HCT116 (cell line): ENCODE data around the gene ELOVL4.

Experiments used
- CEBPB ChIP-seq: IDR thresholded peaks from 2 replicates; pipeline ENCODE4 v1.6.1; 2012; ENCODE audit warnings: low read depth
- ELF1 ChIP-seq: IDR thresholded peaks from 2 replicates; pipeline ENCODE4 v1.6.1; 2012; ENCODE audit warnings: low read depth, borderline replicate concordance
- EZH2 ChIP-seq: fragments of 200-600 bp; sonication (generic); IDR thresholded peaks from 2 replicates; pipeline ENCODE4 v1.6.1; 2017; ENCODE audit warnings: antibody characterized with exemption, mixed run types
- EZH2phosphoT487 ChIP-seq: fragments of 200-600 bp; IDR thresholded peaks from 2 replicates; pipeline ENCODE4 v1.6.1; 2018; ENCODE audit warnings: antibody characterized with exemption, borderline replicate concordance
- POLR2A ChIP-seq: IDR thresholded peaks from 2 replicates; pipeline ENCODE4 v1.7.0; 2011; ENCODE audit warnings: borderline replicate concordance; ENCODE audit not compliant: insufficient read depth, insufficient read length; ENCODE audit errors: extremely low read depth
- POLR2AphosphoS5 ChIP-seq: IDR thresholded peaks from 2 replicates; pipeline ENCODE4 v1.6.1; 2011; ENCODE audit warnings: mild to moderate bottlenecking, low read depth, low read length, moderate library complexity
- RAD21 ChIP-seq: IDR thresholded peaks from 2 replicates; pipeline ENCODE4 v1.6.1; 2012; ENCODE audit warnings: low read depth, mild to moderate bottlenecking
- REST ChIP-seq: IDR thresholded peaks from 2 replicates; pipeline ENCODE4 v1.6.1; 2012; ENCODE audit warnings: low read depth
- SP1 ChIP-seq: IDR thresholded peaks from 2 replicates; pipeline ENCODE4 v1.6.1; 2012; ENCODE audit warnings: low read depth
- TCF7L2 ChIP-seq: IDR thresholded peaks from 2 replicates; pipeline ENCODE4 v1.7.0; 2011; ENCODE audit warnings: borderline replicate concordance, inconsistent platforms; ENCODE audit not compliant: insufficient read depth, insufficient read length; ENCODE audit errors: extremely low read depth
- TF ChIP-seq, protein P1 (sequence below), 3 experiments: fragments of 200-600 bp in 1 of 3; sonication (generic) in 1 of 3; IDR thresholded peaks in 2 of 3; conservative IDR thresholded peaks in 1 of 3; 2 replicates each; pipeline ENCODE4 v1.5.1; 2012 to 2017; ENCODE audit warnings: low read depth in 2 of 3, low read length in 2 of 3, antibody characterized with exemption in 1 of 3, borderline replicate concordance in 1 of 3, control low read depth in 1 of 3, mild to moderate bottlenecking in 1 of 3, mixed read lengths in 1 of 3, mixed run types in 1 of 3, moderate library complexity in 1 of 3; ENCODE audit not compliant: insufficient read depth in 1 of 3

GRCh38 chr6:79984261-79984660 is 36.9 kb upstream of the ELOVL4 start:
- no peak for TF ChIP-seq POLR2A
- no peak for TF ChIP-seq REST
- TF ChIP-seq POLR2AphosphoS5: no peak
- no peak for TF ChIP-seq EZH2
- TF ChIP-seq RAD21: peak; percentile 29; the same call in 1 of the 2 replicates
- no peak for TF ChIP-seq TCF7L2
- TF ChIP-seq EZH2phosphoT487: no peak
- TF ChIP-seq, protein P1, sequence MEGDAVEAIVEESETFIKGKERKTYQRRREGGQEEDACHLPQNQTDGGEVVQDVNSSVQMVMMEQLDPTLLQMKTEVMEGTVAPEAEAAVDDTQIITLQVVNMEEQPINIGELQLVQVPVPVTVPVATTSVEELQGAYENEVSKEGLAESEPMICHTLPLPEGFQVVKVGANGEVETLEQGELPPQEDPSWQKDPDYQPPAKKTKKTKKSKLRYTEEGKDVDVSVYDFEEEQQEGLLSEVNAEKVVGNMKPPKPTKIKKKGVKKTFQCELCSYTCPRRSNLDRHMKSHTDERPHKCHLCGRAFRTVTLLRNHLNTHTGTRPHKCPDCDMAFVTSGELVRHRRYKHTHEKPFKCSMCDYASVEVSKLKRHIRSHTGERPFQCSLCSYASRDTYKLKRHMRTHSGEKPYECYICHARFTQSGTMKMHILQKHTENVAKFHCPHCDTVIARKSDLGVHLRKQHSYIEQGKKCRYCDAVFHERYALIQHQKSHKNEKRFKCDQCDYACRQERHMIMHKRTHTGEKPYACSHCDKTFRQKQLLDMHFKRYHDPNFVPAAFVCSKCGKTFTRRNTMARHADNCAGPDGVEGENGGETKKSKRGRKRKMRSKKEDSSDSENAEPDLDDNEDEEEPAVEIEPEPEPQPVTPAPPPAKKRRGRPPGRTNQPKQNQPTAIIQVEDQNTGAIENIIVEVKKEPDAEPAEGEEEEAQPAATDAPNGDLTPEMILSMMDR (IDR thresholded peaks at IDR 0.05 in 2 of 3, conservative IDR thresholded peaks at IDR 0.05 in 1 of 3; ENCODE audit: borderline replicate concordance in 1 of 3, insufficient read depth in 1 of 3, low read depth in 2 of 3, low read length in 2 of 3): peak in 2 of 3 experiments; percentile 7 to 8; a peak in 2 of 6 replicates
- TF ChIP-seq ELF1: no peak
- no peak for TF ChIP-seq CEBPB
- TF ChIP-seq SP1: no peak
